GM12873 (cell line): ENCODE measurements around the gene OLFML2A.

Experiments used
- TF ChIP-seq, protein P1 (sequence below): IDR thresholded peaks from 2 replicates; pipeline ENCODE4 v1.5.1; 2012; ENCODE audit warnings: low read depth, mild to moderate bottlenecking, moderate library complexity, low read length, control low read depth; ENCODE audit not compliant: insufficient read depth; ENCODE audit errors: missing control alignments

OLFML2A gene

DNA sequence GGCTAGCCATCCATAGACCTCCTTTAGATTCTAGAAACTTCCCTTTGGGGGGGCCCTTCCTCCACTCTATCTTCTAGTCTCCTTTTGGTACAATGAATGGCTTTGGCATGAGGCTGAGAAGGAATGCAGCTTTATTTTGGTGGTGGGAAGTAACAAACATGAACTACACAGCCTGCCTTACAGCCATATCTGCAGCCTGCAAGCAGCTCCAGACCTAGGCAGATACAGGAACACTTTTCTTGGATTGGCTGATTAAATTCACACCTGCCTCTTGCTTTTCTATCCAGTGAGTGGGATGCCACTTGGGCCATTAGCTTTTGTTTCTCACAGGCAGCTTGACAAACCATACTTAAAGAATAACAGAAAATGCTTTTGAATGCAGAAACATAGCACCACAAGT, 34.0 kb upstream of the OLFML2A start:
- TF ChIP-seq, protein P1, sequence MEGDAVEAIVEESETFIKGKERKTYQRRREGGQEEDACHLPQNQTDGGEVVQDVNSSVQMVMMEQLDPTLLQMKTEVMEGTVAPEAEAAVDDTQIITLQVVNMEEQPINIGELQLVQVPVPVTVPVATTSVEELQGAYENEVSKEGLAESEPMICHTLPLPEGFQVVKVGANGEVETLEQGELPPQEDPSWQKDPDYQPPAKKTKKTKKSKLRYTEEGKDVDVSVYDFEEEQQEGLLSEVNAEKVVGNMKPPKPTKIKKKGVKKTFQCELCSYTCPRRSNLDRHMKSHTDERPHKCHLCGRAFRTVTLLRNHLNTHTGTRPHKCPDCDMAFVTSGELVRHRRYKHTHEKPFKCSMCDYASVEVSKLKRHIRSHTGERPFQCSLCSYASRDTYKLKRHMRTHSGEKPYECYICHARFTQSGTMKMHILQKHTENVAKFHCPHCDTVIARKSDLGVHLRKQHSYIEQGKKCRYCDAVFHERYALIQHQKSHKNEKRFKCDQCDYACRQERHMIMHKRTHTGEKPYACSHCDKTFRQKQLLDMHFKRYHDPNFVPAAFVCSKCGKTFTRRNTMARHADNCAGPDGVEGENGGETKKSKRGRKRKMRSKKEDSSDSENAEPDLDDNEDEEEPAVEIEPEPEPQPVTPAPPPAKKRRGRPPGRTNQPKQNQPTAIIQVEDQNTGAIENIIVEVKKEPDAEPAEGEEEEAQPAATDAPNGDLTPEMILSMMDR: no peak

DNA sequence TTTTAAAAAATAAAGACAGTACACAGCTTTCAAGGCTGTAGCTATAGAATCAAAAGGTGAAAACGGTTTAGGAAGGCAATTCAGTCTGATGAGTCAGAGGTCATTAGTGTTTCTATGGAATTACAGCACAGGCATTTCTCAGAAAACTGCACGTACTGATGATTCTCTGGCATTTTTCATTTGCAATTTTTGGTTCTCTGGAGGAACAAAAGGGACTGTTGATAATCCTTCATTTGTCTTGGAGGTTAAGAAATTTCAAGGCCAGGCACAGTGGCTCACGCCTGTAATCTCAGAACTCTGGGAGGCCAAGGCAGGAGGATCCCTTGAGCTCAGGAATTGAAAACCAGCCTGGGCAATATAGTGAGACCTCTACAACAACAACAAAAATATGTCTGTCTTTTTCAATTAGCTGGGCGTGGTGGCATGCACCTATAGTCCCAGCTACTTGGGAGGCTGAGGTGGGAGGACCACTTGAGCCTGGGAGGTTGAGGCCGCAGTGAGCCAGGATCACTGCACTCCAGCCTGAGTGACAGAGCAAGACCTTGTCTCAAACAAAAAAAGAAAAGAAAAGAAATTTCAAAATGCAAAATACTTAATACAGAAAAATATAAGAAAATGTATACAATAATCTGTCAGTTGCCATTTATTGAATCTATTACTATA, 33.1 kb upstream of the OLFML2A start:
- TF ChIP-seq, protein P1: no peak

DNA sequence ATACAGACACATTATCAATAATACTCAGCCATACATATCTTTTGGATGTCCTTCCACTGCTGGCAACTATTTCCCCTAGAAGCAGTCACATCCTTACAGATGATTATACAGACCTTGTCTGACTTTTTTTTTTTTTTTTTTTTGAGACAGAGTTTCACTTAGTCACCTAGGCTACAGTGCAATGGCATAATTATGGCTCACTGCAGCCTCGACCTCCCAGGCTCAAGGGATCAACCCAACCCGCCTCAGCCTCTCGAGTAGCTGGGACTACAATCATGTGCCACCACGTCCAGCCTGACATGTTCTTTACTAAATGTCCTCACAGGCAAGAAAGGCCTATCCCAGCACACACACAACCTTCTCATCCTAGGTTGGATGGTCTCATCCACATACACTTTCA, 29.9 kb upstream of the OLFML2A start:
- TF ChIP-seq, protein P1: no peak

DNA sequence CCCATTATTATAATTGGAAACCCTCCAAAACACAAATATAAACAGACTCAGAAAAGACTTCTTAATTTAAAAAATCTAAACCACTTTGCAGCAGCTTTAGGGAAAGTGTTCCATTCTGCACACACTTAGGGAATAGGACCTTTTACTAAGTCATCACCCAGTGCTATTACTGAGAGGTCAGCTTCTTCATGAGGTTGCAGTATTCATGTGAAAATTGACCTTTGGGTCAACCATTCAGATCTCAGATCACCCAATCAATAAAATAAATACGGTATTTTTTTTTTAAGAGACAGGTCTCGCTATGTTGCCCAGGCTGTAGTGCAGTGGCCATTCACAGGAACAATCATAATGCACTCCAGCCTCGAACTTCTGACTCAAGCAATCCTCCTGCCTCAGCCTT, 27.6 kb upstream of the OLFML2A start:
- TF ChIP-seq, protein P1: no peak

DNA sequence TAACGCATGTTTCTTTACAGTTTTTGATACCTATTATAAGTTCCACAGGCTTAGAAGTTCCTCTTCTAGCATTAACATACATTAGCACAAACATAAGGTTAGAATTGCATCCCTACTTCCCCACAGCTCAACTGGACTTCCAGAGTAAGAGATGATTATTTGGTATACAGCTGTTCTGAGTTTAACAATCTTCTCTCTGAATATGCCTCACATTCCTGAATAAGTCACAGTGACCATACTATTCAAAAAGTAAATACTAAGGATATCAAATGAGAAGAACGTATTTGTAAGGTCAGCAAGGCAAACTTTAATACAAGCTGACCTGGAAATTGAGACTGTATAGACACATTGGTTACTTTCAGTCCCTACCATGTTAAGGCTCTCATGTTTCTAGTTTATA, 27.2 kb upstream of the OLFML2A start:
- TF ChIP-seq, protein P1: no peak

DNA sequence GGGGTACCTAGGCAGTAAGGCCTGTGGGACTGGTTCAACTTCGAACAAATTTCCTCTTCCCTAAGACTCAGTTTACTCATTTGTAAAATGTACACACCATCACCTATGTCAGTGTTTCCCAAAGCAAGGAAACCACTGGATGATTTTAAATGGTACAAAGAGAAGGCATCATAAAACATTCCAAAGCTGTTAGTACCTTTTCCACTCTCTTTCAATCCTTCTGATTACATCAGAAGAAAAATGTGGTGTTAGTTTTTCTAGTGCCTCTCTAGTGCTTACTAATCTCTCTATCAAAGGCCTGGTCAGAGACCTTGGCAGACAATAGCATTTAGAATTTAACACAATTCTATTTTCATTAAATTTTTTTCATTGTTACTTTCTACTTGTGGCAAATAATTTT, 24.0 kb upstream of the OLFML2A start:
- TF ChIP-seq, protein P1: no peak

DNA sequence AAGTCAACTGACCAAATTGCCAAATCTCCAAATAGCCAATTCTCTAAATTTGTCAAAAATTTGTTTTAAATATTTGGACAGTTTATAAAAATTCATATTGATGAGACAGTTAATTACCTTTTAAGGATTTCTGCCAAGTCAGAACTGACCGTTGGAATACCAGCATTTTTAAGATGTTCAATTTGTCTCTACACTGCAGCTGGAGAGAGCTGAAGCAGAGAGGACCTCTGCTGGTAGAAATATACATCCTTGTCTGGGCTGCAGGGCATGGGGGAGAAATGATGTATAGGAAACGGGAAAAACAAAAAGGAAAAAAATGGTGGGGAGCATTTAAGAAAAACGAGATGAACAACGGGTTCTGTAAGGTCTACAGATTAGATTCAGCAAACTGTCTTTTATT, 22.6 kb upstream of the OLFML2A start:
- TF ChIP-seq, protein P1: peak; percentile 25
